MM.1S (cell line): ENCODE data around the gene PAXX.

ENCODE experiments used
- CTCF ChIP-seq: fragments of 300-600 bp; sonication (generic); IDR thresholded peaks from 2 replicates; pipeline ENCODE4 v1.5.1; 2016; ENCODE audit warnings: antibody characterized with exemption, low read length, mixed read lengths
- EZH2 ChIP-seq: fragments of 300-600 bp; sonication (generic); optimal IDR thresholded peaks from 2 replicates; pipeline ENCODE3; 2017; ENCODE audit warnings: low read depth, mild to moderate bottlenecking, antibody characterized with exemption, low read length, mixed read lengths
- EZH2phosphoT487 ChIP-seq: fragments of 300-600 bp; sonication (generic); IDR thresholded peaks from 2 replicates; pipeline ENCODE4 v1.6.1; 2018; ENCODE audit warnings: antibody characterized with exemption, low read length

- TF ChIP-seq CTCF (no peak), EZH2phosphoT487 (no peak), EZH2 (no peak)
Observed at GRCh38 chr9:136958898-136959850, 33.0 kb upstream of the PAXX start.
